GM23338 (cell line): Measurements from ENCODE around the gene VTCN1. TPM values are rescaled to one million over a fixed set of nuclear protein-coding genes. Genes with fewer than 3 reads are reported as not detected.

Source experiments
- ATAC-seq: fragments of 200-7000 bp; cut with Tn5 transposase; 3 replicates; pipeline ENCODE4 v1.9.1; 2020
- DNase-seq: peaks from one replicate; pipeline ENCODE4 v3.0.0-alpha.2; 2015; ENCODE audit warnings: low spot score
- H2AFZ ChIP-seq: fragments of 200-600 bp; sonication (generic); 2 replicates; pipeline ENCODE4 v1.8.0; 2016; ENCODE audit warnings: antibody characterized with exemption, mild to moderate bottlenecking, moderate library complexity
- H3F3A ChIP-seq: fragments of 200-600 bp; sonication (generic); replicated peaks from 2 replicates; pipeline ENCODE4 v1.8.0; 2017; ENCODE audit warnings: antibody characterized with exemption, mixed run types, low read depth
- H3K27ac ChIP-seq: fragments of 200-600 bp; sonication (generic); 2 replicates; pipeline ENCODE4 v1.6.1; 2016; ENCODE audit warnings: low read depth
- H3K27me3 ChIP-seq: fragments of 200-600 bp; sonication (generic); 2 replicates; pipeline ENCODE4 v1.8.0; 2016; ENCODE audit warnings: mild to moderate bottlenecking, mixed run types, moderate library complexity; ENCODE audit not compliant: insufficient read depth
- H3K36me3 ChIP-seq: fragments of 200-600 bp; sonication (generic); 2 replicates; pipeline ENCODE4 v1.8.0; 2016; ENCODE audit warnings: mild to moderate bottlenecking; ENCODE audit not compliant: insufficient read depth
- H3K4me1 ChIP-seq: fragments of 200-600 bp; sonication (generic); 2 replicates; pipeline ENCODE4 v1.8.0; 2016; ENCODE audit warnings: mild to moderate bottlenecking, moderate library complexity; ENCODE audit not compliant: insufficient read depth
- H3K4me2 ChIP-seq: fragments of 200-600 bp; sonication (generic); 2 replicates; pipeline ENCODE4 v1.7.1; 2017; ENCODE audit warnings: mixed run types
- H3K4me3 ChIP-seq: fragments of 200-600 bp; sonication (generic); 2 replicates; pipeline ENCODE4 v1.6.1; 2016; ENCODE audit warnings: mixed run types
- H3K79me2 ChIP-seq: fragments of 200-600 bp; sonication (generic); replicated peaks from 2 replicates; pipeline ENCODE4 v1.8.0; 2017; ENCODE audit warnings: mild to moderate bottlenecking; ENCODE audit not compliant: insufficient read depth
- H3K9me2 ChIP-seq: fragments of 200-600 bp; sonication (generic); 2 replicates; pipeline ENCODE4 v1.8.0; 2017; ENCODE audit not compliant: insufficient read depth
- H4K20me1 ChIP-seq: fragments of 200-600 bp; sonication (generic); replicated peaks from 2 replicates; pipeline ENCODE4 v1.8.0; 2017; ENCODE audit warnings: mild to moderate bottlenecking; ENCODE audit not compliant: insufficient read depth
- H3K27ac Mint-ChIP-seq: 2 replicates; pipeline ENCODE4 v1.8.0; 2020; ENCODE audit warnings: inconsistent platforms, mild to moderate bottlenecking, moderate library complexity, mixed read lengths
- H3K27me3 Mint-ChIP-seq: 3 replicates; pipeline ENCODE4 v1.8.0; 2022; ENCODE audit warnings: low read depth, mild to moderate bottlenecking, moderate library complexity, mixed read lengths, inconsistent platforms; ENCODE audit not compliant: insufficient read depth, poor library complexity
- H3K36me3 Mint-ChIP-seq: 3 replicates; pipeline ENCODE4 v1.8.0; 2021; ENCODE audit warnings: low read depth, mild to moderate bottlenecking, inconsistent platforms, moderate library complexity, mixed read lengths
- H3K4me1 Mint-ChIP-seq: 3 replicates; pipeline ENCODE4 v1.8.0; 2020; ENCODE audit warnings: mild to moderate bottlenecking, inconsistent platforms, mixed read lengths
- H3K4me3 Mint-ChIP-seq: 3 replicates; pipeline ENCODE4 v1.8.0; 2021; ENCODE audit warnings: moderate library complexity, mild to moderate bottlenecking, inconsistent platforms, mixed read lengths
- H3K9me3 Mint-ChIP-seq: 3 replicates; pipeline ENCODE4 v1.8.0; 2020; ENCODE audit warnings: moderate library complexity, mild to moderate bottlenecking, inconsistent platforms, mixed read lengths
- CREB1 ChIP-seq: fragments of 250-450 bp; sonication (Bioruptor Pico); IDR thresholded peaks from 2 replicates; pipeline ENCODE4 v1.5.0; 2020; ENCODE audit warnings: low read depth, mild to moderate bottlenecking, moderate library complexity
- EZH2 ChIP-seq: fragments of 200-600 bp; sonication (generic); IDR thresholded peaks from one replicate; pipeline ENCODE4 v1.8.0; 2017; ENCODE audit warnings: antibody characterized with exemption, mild to moderate bottlenecking, low read depth; ENCODE audit not compliant: unreplicated experiment
- EZH2phosphoT487 ChIP-seq: fragments of 200-600 bp; sonication (generic); IDR thresholded peaks from one replicate; pipeline ENCODE4 v1.8.1; 2018; ENCODE audit warnings: antibody characterized with exemption; ENCODE audit not compliant: unreplicated experiment
- JUNB ChIP-seq: IDR thresholded peaks from one replicate; pipeline ENCODE4 v1.6.1; 2016; ENCODE audit warnings: antibody characterized with exemption; ENCODE audit not compliant: unreplicated experiment
- NANOG ChIP-seq: IDR thresholded peaks from 2 replicates; pipeline ENCODE4 v1.6.1; 2016; ENCODE audit warnings: antibody characterized with exemption, borderline replicate concordance
- POLR2AphosphoS5 ChIP-seq: IDR thresholded peaks from 2 replicates; pipeline ENCODE4 v1.6.1; 2016; ENCODE audit warnings: antibody characterized with exemption, low read depth
- STAT1 ChIP-seq: IDR thresholded peaks from one replicate; pipeline ENCODE4 v1.6.1; 2016; ENCODE audit warnings: antibody characterized with exemption; ENCODE audit not compliant: unreplicated experiment
- ZNF114 ChIP-seq: fragments of 250-450 bp; sonication (Bioruptor Pico); IDR thresholded peaks from 2 replicates; pipeline ENCODE4 v1.5.0; 2020; ENCODE audit warnings: mild to moderate bottlenecking, moderate library complexity
- ZNF331 ChIP-seq: fragments of 250-450 bp; sonication (Bioruptor Pico); IDR thresholded peaks from 2 replicates; pipeline ENCODE4 v1.5.0; 2020; ENCODE audit warnings: low read depth, mild to moderate bottlenecking, moderate library complexity
- polyA plus RNA-seq: library from polyadenylated mRNA; unstranded; fragments of >200 nt; fragmentation: Nextera tagmentation; extraction: Ambion mirVana; gene quantifications from 2 replicates; pipeline ENCODE4 v1.2.1, GENCODE V29; 2016
- total RNA-seq: library from RNA; depleted of rRNA; stranded (reverse); fragments of >200 nt; shearing (Covaris generic); gene quantifications from 2 replicates; pipeline ENCODE4 v1.2.3, GENCODE V29; 2014
- TF ChIP-seq, protein P1 (sequence below): IDR thresholded peaks from 2 replicates; pipeline ENCODE4 v1.6.1; 2016; ENCODE audit warnings: antibody characterized with exemption
- TF ChIP-seq, protein P2 (sequence below): IDR thresholded peaks from one replicate; pipeline ENCODE4 v1.6.1; 2018; ENCODE audit warnings: antibody characterized with exemption; ENCODE audit not compliant: unreplicated experiment
- TF ChIP-seq, protein P3 (sequence below), 2 experiments: fragments of 200-600 bp in 1 of 2; sonication (generic) in 1 of 2; conservative IDR thresholded peaks; 2 replicates each; pipeline versions ENCODE4 v1.5.1 to v1.6.1; 2016 to 2017; ENCODE audit warnings: antibody characterized with exemption in 2 of 2, low read depth in 2 of 2, mild to moderate bottlenecking in 2 of 2, moderate library complexity in 1 of 2
- TF ChIP-seq, protein P4 (sequence below): fragments of 250-450 bp; sonication (Bioruptor Pico); IDR thresholded peaks from 2 replicates; pipeline ENCODE4 v1.5.0; 2020; ENCODE audit warnings: mild to moderate bottlenecking, moderate library complexity

Gene VTCN1
- total and polyA plus RNA-seq, 2 experiments from 2014 or later = not detected

DNA sequence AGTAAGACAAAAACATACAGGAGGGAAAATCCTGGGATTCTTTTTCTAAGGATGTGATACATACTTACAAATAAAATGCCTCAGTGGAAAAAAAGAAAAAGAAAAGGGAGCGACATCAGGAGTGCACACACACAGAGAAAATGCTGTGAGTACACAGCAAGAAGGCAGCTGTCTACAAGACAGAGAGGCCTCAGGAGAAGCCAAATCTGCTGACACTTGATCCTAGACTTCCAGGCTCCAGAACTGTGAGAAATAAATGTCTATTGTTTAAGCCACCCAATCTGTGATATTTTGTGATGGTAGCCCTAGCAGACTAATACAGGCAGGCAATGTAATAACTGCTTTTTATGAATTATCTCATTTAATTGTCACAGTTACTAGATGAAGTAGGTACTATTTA, 72.2 kb downstream of the VTCN1 start:
- H4K20me1 ChIP-seq = no peaks in the 10 kb centered on the region
- H3K36me3 Mint-ChIP-seq = no peaks in the 10 kb centered on the region
- no peak for DNase-seq
- peaks cover 31% of the 10 kb centered on the region for H3K4me1 ChIP-seq
- H3K79me2 ChIP-seq = no peaks in the 10 kb centered on the region
- TF ChIP-seq, protein P1, sequence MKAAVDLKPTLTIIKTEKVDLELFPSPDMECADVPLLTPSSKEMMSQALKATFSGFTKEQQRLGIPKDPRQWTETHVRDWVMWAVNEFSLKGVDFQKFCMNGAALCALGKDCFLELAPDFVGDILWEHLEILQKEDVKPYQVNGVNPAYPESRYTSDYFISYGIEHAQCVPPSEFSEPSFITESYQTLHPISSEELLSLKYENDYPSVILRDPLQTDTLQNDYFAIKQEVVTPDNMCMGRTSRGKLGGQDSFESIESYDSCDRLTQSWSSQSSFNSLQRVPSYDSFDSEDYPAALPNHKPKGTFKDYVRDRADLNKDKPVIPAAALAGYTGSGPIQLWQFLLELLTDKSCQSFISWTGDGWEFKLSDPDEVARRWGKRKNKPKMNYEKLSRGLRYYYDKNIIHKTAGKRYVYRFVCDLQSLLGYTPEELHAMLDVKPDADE = no peak
- TF ChIP-seq CREB1 (no peak), POLR2AphosphoS5 (no peak), JUNB (no peak), ZNF114 (CRISPR knock-in tag) (no peak), ZNF331 (CRISPR knock-in tag) (no peak), EZH2phosphoT487 (no peak), NANOG (no peak), EZH2 (no peak), STAT1 (no peak)
- TF ChIP-seq, protein P2, sequence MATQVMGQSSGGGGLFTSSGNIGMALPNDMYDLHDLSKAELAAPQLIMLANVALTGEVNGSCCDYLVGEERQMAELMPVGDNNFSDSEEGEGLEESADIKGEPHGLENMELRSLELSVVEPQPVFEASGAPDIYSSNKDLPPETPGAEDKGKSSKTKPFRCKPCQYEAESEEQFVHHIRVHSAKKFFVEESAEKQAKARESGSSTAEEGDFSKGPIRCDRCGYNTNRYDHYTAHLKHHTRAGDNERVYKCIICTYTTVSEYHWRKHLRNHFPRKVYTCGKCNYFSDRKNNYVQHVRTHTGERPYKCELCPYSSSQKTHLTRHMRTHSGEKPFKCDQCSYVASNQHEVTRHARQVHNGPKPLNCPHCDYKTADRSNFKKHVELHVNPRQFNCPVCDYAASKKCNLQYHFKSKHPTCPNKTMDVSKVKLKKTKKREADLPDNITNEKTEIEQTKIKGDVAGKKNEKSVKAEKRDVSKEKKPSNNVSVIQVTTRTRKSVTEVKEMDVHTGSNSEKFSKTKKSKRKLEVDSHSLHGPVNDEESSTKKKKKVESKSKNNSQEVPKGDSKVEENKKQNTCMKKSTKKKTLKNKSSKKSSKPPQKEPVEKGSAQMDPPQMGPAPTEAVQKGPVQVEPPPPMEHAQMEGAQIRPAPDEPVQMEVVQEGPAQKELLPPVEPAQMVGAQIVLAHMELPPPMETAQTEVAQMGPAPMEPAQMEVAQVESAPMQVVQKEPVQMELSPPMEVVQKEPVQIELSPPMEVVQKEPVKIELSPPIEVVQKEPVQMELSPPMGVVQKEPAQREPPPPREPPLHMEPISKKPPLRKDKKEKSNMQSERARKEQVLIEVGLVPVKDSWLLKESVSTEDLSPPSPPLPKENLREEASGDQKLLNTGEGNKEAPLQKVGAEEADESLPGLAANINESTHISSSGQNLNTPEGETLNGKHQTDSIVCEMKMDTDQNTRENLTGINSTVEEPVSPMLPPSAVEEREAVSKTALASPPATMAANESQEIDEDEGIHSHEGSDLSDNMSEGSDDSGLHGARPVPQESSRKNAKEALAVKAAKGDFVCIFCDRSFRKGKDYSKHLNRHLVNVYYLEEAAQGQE = no peak
- TF ChIP-seq, protein P3, sequence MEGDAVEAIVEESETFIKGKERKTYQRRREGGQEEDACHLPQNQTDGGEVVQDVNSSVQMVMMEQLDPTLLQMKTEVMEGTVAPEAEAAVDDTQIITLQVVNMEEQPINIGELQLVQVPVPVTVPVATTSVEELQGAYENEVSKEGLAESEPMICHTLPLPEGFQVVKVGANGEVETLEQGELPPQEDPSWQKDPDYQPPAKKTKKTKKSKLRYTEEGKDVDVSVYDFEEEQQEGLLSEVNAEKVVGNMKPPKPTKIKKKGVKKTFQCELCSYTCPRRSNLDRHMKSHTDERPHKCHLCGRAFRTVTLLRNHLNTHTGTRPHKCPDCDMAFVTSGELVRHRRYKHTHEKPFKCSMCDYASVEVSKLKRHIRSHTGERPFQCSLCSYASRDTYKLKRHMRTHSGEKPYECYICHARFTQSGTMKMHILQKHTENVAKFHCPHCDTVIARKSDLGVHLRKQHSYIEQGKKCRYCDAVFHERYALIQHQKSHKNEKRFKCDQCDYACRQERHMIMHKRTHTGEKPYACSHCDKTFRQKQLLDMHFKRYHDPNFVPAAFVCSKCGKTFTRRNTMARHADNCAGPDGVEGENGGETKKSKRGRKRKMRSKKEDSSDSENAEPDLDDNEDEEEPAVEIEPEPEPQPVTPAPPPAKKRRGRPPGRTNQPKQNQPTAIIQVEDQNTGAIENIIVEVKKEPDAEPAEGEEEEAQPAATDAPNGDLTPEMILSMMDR (conservative IDR thresholded peaks at IDR 0.05; ENCODE audit: low read depth in 2 of 2) = no peak
- TF ChIP-seq, protein P4, sequence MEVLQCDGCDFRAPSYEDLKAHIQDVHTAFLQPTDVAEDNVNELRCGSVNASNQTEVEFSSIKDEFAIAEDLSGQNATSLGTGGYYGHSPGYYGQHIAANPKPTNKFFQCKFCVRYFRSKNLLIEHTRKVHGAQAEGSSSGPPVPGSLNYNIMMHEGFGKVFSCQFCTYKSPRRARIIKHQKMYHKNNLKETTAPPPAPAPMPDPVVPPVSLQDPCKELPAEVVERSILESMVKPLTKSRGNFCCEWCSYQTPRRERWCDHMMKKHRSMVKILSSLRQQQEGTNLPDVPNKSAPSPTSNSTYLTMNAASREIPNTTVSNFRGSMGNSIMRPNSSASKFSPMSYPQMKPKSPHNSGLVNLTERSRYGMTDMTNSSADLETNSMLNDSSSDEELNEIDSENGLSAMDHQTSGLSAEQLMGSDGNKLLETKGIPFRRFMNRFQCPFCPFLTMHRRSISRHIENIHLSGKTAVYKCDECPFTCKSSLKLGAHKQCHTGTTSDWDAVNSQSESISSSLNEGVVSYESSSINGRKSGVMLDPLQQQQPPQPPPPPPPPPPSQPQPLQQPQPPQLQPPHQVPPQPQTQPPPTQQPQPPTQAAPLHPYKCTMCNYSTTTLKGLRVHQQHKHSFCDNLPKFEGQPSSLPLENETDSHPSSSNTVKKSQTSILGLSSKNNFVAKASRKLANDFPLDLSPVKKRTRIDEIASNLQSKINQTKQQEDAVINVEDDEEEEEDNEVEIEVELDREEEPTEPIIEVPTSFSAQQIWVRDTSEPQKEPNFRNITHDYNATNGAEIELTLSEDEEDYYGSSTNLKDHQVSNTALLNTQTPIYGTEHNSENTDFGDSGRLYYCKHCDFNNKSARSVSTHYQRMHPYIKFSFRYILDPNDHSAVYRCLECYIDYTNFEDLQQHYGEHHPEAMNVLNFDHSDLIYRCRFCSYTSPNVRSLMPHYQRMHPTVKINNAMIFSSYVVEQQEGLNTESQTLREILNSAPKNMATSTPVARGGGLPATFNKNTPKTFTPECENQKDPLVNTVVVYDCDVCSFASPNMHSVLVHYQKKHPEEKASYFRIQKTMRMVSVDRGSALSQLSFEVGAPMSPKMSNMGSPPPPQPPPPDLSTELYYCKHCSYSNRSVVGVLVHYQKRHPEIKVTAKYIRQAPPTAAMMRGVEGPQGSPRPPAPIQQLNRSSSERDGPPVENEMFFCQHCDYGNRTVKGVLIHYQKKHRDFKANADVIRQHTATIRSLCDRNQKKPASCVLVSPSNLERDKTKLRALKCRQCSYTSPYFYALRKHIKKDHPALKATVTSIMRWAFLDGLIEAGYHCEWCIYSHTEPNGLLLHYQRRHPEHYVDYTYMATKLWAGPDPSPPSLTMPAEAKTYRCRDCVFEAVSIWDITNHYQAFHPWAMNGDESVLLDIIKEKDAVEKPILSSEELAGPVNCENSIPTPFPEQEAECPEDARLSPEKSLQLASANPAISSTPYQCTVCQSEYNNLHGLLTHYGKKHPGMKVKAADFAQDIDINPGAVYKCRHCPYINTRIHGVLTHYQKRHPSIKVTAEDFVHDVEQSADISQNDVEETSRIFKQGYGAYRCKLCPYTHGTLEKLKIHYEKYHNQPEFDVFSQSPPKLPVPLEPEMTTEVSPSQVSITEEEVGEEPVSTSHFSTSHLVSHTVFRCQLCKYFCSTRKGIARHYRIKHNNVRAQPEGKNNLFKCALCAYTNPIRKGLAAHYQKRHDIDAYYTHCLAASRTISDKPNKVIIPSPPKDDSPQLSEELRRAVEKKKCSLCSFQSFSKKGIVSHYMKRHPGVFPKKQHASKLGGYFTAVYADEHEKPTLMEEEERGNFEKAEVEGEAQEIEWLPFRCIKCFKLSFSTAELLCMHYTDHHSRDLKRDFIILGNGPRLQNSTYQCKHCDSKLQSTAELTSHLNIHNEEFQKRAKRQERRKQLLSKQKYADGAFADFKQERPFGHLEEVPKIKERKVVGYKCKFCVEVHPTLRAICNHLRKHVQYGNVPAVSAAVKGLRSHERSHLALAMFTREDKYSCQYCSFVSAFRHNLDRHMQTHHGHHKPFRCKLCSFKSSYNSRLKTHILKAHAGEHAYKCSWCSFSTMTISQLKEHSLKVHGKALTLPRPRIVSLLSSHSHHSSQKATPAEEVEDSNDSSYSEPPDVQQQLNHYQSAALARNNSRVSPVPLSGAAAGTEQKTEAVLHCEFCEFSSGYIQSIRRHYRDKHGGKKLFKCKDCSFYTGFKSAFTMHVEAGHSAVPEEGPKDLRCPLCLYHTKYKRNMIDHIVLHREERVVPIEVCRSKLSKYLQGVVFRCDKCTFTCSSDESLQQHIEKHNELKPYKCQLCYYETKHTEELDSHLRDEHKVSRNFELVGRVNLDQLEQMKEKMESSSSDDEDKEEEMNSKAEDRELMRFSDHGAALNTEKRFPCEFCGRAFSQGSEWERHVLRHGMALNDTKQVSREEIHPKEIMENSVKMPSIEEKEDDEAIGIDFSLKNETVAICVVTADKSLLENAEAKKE = no peak
- ATAC-seq = no peak
- no peak overlapping the region for H3K4me3 Mint-ChIP-seq
- H3K4me1 Mint-ChIP-seq = peaks cover 33% of the 10 kb centered on the region
- no peaks in the 10 kb centered on the region for H3K27me3 ChIP-seq
- no peak overlapping the region for H2AFZ ChIP-seq
- H3K27me3 Mint-ChIP-seq = peaks cover 5% of the 10 kb centered on the region
- H3K9me3 Mint-ChIP-seq = no peaks in the 10 kb centered on the region
- H3F3A ChIP-seq = no peaks in the 10 kb centered on the region
- H3K36me3 ChIP-seq = no peaks in the 10 kb centered on the region
- no peak overlapping the region for H3K27ac ChIP-seq
- H3K4me2 ChIP-seq = no peak overlapping the region
- peaks cover 6% of the 10 kb centered on the region; the same call in 1 of the 2 replicates for H3K9me2 ChIP-seq
- no peak overlapping the region for H3K4me3 ChIP-seq
- no peak overlapping the region for H3K27ac Mint-ChIP-seq
